ENCODE measurements around the gene MORN2. TPM values are rescaled to one million over a fixed set of nuclear protein-coding genes. Genes with fewer than 3 reads are reported as not detected.

Gene MORN2
- total RNA-seq, 1 experiment from 2014 or later = 8.0 TPM

- Mint-ChIP-seq H3K36me3 (ENCODE audit: insufficient read depth in 1 of 3, low read depth in 3 of 3) (peaks cover 1 to 27% (median 22%) of the 10 kb centered on the region in 3 experiments), H3K27ac (no peak overlapping the region), H3K4me3 (no peak overlapping the region), H3K27me3 (ENCODE audit: low read depth) (no peaks in the 10 kb centered on the region), H3K9me3 (peaks cover 0 to 3% of the 10 kb centered on the region in 2 experiments; a peak in 2 of 5 replicates), H3K4me1 (no peaks in the 10 kb centered on the region)
- Histone ChIP-seq H2BK120ac (ENCODE audit: low read depth, low read length, poor library complexity, severe bottlenecking) (no peak overlapping the region), H3K23me2 (ENCODE audit: insufficient read length, low read depth, low read length, poor library complexity, severe bottlenecking) (no peaks in the 10 kb centered on the region), H4K5ac (ENCODE audit: insufficient read length, low read depth, low read length) (no peak overlapping the region), H3K4ac (ENCODE audit: low read depth, low read length) (no peak overlapping the region), H3K4me2 (ENCODE audit: insufficient read depth, insufficient read length, low read length) (no peak overlapping the region), H3K79me1 (ENCODE audit: insufficient read depth, low read depth, low read length, poor library complexity, severe bottlenecking) (no peaks in the 10 kb centered on the region), H3K23ac (ENCODE audit: insufficient read length, low read depth, low read length) (no peak overlapping the region), H3K56ac (ENCODE audit: insufficient read length, low read depth, low read length) (no peak overlapping the region), H3K14ac (ENCODE audit: insufficient read depth, low read length) (no peak overlapping the region), H2BK15ac (ENCODE audit: low read depth, low read length) (no peak overlapping the region), H3K9ac (ENCODE audit: extremely low read depth, insufficient read length, low read length) (no peak overlapping the region), H2BK20ac (ENCODE audit: low read depth, low read length, poor library complexity, severe bottlenecking) (no peak overlapping the region), H2BK5ac (ENCODE audit: insufficient read length, low read length) (no peak overlapping the region), H4K8ac (replicated peaks; ENCODE audit: insufficient read length, low read depth, low read length) (no peak overlapping the region), H3T11ph (ENCODE audit: low read length) (no peak overlapping the region), H2AK5ac (ENCODE audit: insufficient read length, low read length) (no peak overlapping the region), H3K79me2 (ENCODE audit: insufficient read depth, low read length) (no peaks in the 10 kb centered on the region; the same call in 1 of the 2 replicates), H3K27me3 (ENCODE audit: insufficient read depth, low read length) (no peaks in the 10 kb centered on the region), H3K4me1 (ENCODE audit: insufficient read depth, low read length) (no peaks in the 10 kb centered on the region), H3K18ac (ENCODE audit: insufficient read length, low read depth, low read length) (no peak overlapping the region), H4K91ac (ENCODE audit: insufficient read length, low read depth, low read length) (no peak overlapping the region), H3K27ac (ENCODE audit: insufficient read length, low read depth, low read length) (no peak overlapping the region), H2BK12ac (ENCODE audit: insufficient read length, low read depth, low read length) (no peak overlapping the region), H2AFZ (ENCODE audit: low read length) (no peak overlapping the region), H3K9me3 (ENCODE audit: control insufficient read depth, low read depth, low read length) (no peaks in the 10 kb centered on the region), H4K20me1 (ENCODE audit: control insufficient read depth, insufficient read depth, insufficient read length) (no peaks in the 10 kb centered on the region)
- no peak for DNase-seq
- TF ChIP-seq, protein P1, sequence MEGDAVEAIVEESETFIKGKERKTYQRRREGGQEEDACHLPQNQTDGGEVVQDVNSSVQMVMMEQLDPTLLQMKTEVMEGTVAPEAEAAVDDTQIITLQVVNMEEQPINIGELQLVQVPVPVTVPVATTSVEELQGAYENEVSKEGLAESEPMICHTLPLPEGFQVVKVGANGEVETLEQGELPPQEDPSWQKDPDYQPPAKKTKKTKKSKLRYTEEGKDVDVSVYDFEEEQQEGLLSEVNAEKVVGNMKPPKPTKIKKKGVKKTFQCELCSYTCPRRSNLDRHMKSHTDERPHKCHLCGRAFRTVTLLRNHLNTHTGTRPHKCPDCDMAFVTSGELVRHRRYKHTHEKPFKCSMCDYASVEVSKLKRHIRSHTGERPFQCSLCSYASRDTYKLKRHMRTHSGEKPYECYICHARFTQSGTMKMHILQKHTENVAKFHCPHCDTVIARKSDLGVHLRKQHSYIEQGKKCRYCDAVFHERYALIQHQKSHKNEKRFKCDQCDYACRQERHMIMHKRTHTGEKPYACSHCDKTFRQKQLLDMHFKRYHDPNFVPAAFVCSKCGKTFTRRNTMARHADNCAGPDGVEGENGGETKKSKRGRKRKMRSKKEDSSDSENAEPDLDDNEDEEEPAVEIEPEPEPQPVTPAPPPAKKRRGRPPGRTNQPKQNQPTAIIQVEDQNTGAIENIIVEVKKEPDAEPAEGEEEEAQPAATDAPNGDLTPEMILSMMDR (conservative IDR thresholded peaks at IDR 0.05) = no peak
- WGBS (ENCODE audit: extremely low coverage, insufficient read length, low lambda C conversion rate) = no CpG with 5 or more reads among the region's 3 CpGs
These were observed 8.9 kb upstream of the MORN2 start for GRCh38 chr2:38866773-38867443.
